SIG-M5 treated with dmso at 0.1 percent for 504 hours (cell line): ENCODE measurements around the gene ANKRD34A.

ENCODE experiments used
- DNase-seq: peaks from one replicate; lab custom pipeline; 2025; ENCODE audit not compliant: unreplicated experiment; lab: John Stamatoyannopoulos, UW

ANKRD34A gene

DNA sequence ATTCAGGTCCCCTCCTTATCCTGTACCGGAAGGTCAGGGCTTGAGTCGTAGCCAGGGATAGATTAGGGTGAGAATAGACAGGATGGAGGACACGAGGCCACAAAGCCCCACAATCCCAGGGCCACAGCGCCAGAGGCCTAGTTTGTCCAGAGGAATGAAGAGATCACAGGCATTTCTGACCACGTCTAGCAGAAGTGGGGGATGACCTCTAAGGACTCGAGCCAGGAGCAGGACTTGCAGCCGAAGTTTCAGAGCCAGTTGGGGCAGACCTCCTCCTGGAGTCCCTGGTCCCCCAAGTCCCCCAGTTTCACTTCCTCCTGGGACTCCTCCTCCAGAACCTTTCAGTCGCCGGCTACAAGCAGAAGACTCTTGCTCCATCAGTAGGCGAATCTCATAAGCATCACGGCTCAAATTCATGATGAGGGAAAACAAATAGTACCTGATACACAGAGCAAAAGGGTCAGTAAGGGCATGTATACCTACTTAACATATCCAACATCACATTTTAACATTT is 52.2 kb downstream of the ANKRD34A start:
- peak; percentile 41 for DNase-seq
